Measurements from ENCODE around the gene CSMD2. TPM values are rescaled to one million over a fixed set of nuclear protein-coding genes. Genes with fewer than 3 reads are reported as not detected.

Gene CSMD2
- total and polyA plus RNA-seq, 2 of the 8 experiments (the other 6 are each of a cell fraction or from before 2014, with no cell fraction given), result 7.0 to 14.7 TPM

DNA sequence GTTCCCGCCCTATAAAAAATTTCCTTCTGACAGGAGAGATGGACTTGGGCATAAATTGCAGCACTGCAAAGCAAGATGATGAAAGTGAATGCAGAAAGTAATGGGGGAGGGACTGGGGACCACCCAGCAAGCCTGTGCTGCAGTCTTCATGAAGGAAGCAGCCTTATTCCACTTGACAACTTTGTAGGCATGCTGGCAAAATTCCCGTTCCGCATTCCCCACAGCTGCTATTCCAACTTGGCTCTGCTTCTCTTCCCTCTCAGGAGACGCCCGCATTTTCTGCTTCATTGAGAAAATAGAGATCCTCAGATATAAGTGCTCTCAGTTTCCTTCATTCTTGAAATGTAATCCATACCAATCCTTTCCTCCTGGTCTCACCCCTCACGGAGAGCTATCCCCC, 298.7 kb downstream of the CSMD2 start:
- Histone ChIP-seq H4K91ac (replicated peaks; ENCODE audit: insufficient read length, low read length) (no peak overlapping the region), H3K4me1 (replicated peaks in 1 of 4; ENCODE audit: control insufficient read depth in 3 of 4, insufficient read depth in 4 of 4, low read length in 3 of 4) (peaks cover 0 to 4% (median 1%) of the 10 kb centered on the region in 4 experiments; a peak in 5 of 7 replicates), H3K4ac (replicated peaks; ENCODE audit: insufficient read length, low read depth, low read length) (no peak overlapping the region), H4K8ac (ENCODE audit: extremely low read depth, insufficient read depth, low read length) (no peak overlapping the region), H3K79me2 (ENCODE audit: control insufficient read depth in 1 of 2, insufficient read depth in 2 of 2, low read length in 2 of 2) (no peaks in the 10 kb centered on the region), H3K56ac (replicated peaks; ENCODE audit: insufficient read length, low read depth, low read length) (no peak overlapping the region), H3K18ac (ENCODE audit: extremely low read depth, low read length) (no peak overlapping the region), H3K14ac (ENCODE audit: insufficient read length) (no peak overlapping the region), H3K23ac (ENCODE audit: insufficient read length) (no peak overlapping the region), H2BK20ac (ENCODE audit: low read length) (no peak overlapping the region), H3K9me3 (ENCODE audit: insufficient read depth in 2 of 2, low read depth in 1 of 2, low read length in 1 of 2) (peaks cover 0 to 4% of the 10 kb centered on the region in 2 experiments; a peak in 1 of 4 replicates), H3K4me2 (ENCODE audit: insufficient read depth in 1 of 2, low read depth in 2 of 2, low read length in 2 of 2) (no peak overlapping the region), H2BK120ac (replicated peaks; ENCODE audit: low read depth, low read length) (no peak overlapping the region), H2BK15ac (ENCODE audit: low read length) (no peak overlapping the region), H3K27ac (ENCODE audit: low read depth, low read length) (no peak overlapping the region), H3K79me1 (ENCODE audit: low read depth, low read length) (no peaks in the 10 kb centered on the region), H3K9ac (replicated peaks in 1 of 4; ENCODE audit: extremely low read depth in 1 of 4, low read depth in 3 of 4, low read length in 3 of 4) (no peak overlapping the region), H4K5ac (ENCODE audit: insufficient read length, low read depth, low read length) (no peak overlapping the region), H2BK12ac (ENCODE audit: low read depth, low read length) (no peak overlapping the region), H4K20me1 (replicated peaks in 1 of 2; ENCODE audit: control insufficient read depth in 1 of 2, insufficient read depth in 2 of 2, low read length in 2 of 2) (no peaks in the 10 kb centered on the region), H3K27me3 (replicated peaks in 1 of 4; ENCODE audit: control insufficient read depth in 3 of 4, extremely low read depth in 1 of 4, insufficient read depth in 3 of 4, low read length in 3 of 4) (no peaks in the 10 kb centered on the region), H3K23me2 (ENCODE audit: low read depth, low read length) (no peaks in the 10 kb centered on the region), H2AFZ (ENCODE audit: low read length) (no peak overlapping the region), H3K4me3 (ENCODE audit: extremely low read depth in 1 of 4, insufficient read depth in 2 of 4, low read depth in 3 of 4, low read length in 4 of 4) (no peak overlapping the region), H2AK5ac (ENCODE audit: low read depth, low read length) (no peak overlapping the region), H3K36me3 (ENCODE audit: control insufficient read depth in 2 of 4, insufficient read depth in 4 of 4, low read length in 3 of 4) (no peaks in the 10 kb centered on the region), H2BK5ac (ENCODE audit: low read depth, low read length) (no peak overlapping the region)
- ChIA-PET CTCF (ENCODE audit: partially characterized antibody) (interaction anchor here (0.9 to 1.0 kb wide), 2 partner anchors 9 to 310 kb away, joined by 3 read pairs; partner anchors contain the start of gene C1orf94), POLR2A (ENCODE audit: partially characterized antibody) (no interaction called here)
- 79% methylated on average over 6 of the region's 6 CpGs; no CpG with 5 or more reads in 1 of the 2 experiments for WGBS, 2 experiments (ENCODE audit: extremely low coverage in 1 of 2, insufficient coverage in 1 of 2, insufficient read length in 1 of 2, insufficient replicate concordance in 2 of 2, low coverage in 1 of 2, low lambda C conversion rate in 2 of 2, missing lambda C conversion rate in 1 of 2)
- DNase-seq (ENCODE audit: low read depth in 1 of 2, low spot score in 2 of 2), result no peak
- no peak for TF ChIP-seq SIX5 (IDR thresholded peaks at IDR 0.05; ENCODE audit: low read depth, low read length)
- TF ChIP-seq HDAC2 (IDR thresholded peaks at IDR 0.05; ENCODE audit: borderline replicate concordance in 1 of 2, low read depth in 2 of 2, low read length in 2 of 2), result no peak
- TF ChIP-seq, protein P1, sequence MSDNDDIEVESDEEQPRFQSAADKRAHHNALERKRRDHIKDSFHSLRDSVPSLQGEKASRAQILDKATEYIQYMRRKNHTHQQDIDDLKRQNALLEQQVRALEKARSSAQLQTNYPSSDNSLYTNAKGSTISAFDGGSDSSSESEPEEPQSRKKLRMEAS (IDR thresholded peaks at IDR 0.05), result no peak
- no peak for TF ChIP-seq SRF (IDR thresholded peaks at IDR 0.05; ENCODE audit: low read depth, low read length)
- no peak for TF ChIP-seq CHD2 (IDR thresholded peaks at IDR 0.05; ENCODE audit: low read length)
- no peak for TF ChIP-seq CREB1 (IDR thresholded peaks at IDR 0.05)
- no peak for TF ChIP-seq CBX8 (IDR thresholded peaks at IDR 0.05; ENCODE audit: borderline replicate concordance, low read depth, low read length)
- TF ChIP-seq SIRT6 (IDR thresholded peaks at IDR 0.05; ENCODE audit: low read length), result no peak
- no peak for TF ChIP-seq RFX5 (IDR thresholded peaks at IDR 0.05; ENCODE audit: borderline replicate concordance, low read depth, low read length)
- TF ChIP-seq RNF2 (IDR thresholded peaks at IDR 0.05; ENCODE audit: borderline replicate concordance, low read depth, low read length, missing control alignments, poor library complexity, severe bottlenecking), result no peak
- TF ChIP-seq EZH2 (IDR thresholded peaks at IDR 0.05; ENCODE audit: low read depth, low read length, severe bottlenecking), result no peak
- TF ChIP-seq JUN (IDR thresholded peaks at IDR 0.05; ENCODE audit: low read depth, low read length), result no peak
- no peak for TF ChIP-seq TBP (IDR thresholded peaks at IDR 0.05; ENCODE audit: low read depth, low read length)
- TF ChIP-seq, protein P2, sequence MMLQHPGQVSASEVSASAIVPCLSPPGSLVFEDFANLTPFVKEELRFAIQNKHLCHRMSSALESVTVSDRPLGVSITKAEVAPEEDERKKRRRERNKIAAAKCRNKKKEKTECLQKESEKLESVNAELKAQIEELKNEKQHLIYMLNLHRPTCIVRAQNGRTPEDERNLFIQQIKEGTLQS (IDR thresholded peaks at IDR 0.05; ENCODE audit: insufficient read depth, low read depth, low read length), result no peak
- no peak for FAIRE-seq
